Measurements from ENCODE around the gene C3orf18. TPM values are rescaled to one million over a fixed set of nuclear protein-coding genes. Genes with fewer than 3 reads are reported as not detected.

Gene C3orf18
- polyA plus RNA-seq, 1 donor from 2014 or later, result 7.9 TPM

- no peaks in the 10 kb centered on the region for H3K9me3 Mint-ChIP-seq
- peaks cover 3% of the 10 kb centered on the region for H3K36me3 Mint-ChIP-seq
- peak overlapping the region in 1 of 4 donors; percentile 17 for H3K4me3 Mint-ChIP-seq
- H3K27me3 Mint-ChIP-seq, result no peaks in the 10 kb centered on the region
- H3K4me1 Mint-ChIP-seq, result peaks cover 4 to 30% (median 19%) of the 10 kb centered on the region in 3 donors
- H3K27ac Mint-ChIP-seq, result no peak overlapping the region
Observed at GRCh38 chr3:50607271-50608091, 39.9 kb upstream of the C3orf18 start.

GRCh38 chr3:50606596-50606995 is 39.0 kb upstream of the C3orf18 start:
- Mint-ChIP-seq H3K4me3 (peak overlapping the region in 1 of 4 donors; percentile 60), H3K36me3 (peaks cover 3% of the 10 kb centered on the region), H3K27me3 (no peaks in the 10 kb centered on the region), H3K4me1 (peaks cover 4 to 28% (median 18%) of the 10 kb centered on the region in 3 donors), H3K27ac (no peak overlapping the region), H3K9me3 (no peaks in the 10 kb centered on the region)

GRCh38 chr3:50605901-50606326 is 38.4 kb upstream of the C3orf18 start:
- H3K27ac Mint-ChIP-seq, result peak overlapping the region; percentile 51 to 57 (median 55)
- no peaks in the 10 kb centered on the region for H3K9me3 Mint-ChIP-seq
- H3K4me1 Mint-ChIP-seq, result peaks cover 4 to 33% (median 20%) of the 10 kb centered on the region in 3 donors
- H3K27me3 Mint-ChIP-seq, result no peaks in the 10 kb centered on the region
- peak overlapping the region in 3 of 4 donors; percentile 20 to 79 (median 33) for H3K4me3 Mint-ChIP-seq
- peaks cover 3% of the 10 kb centered on the region for H3K36me3 Mint-ChIP-seq

- peaks cover 4 to 26% (median 21%) of the 10 kb centered on the region in 3 donors for H3K4me1 Mint-ChIP-seq
- peak overlapping the region; percentile 51 to 75 (median 67) for H3K27ac Mint-ChIP-seq
- H3K27me3 Mint-ChIP-seq, result no peaks in the 10 kb centered on the region
- no peaks in the 10 kb centered on the region for H3K9me3 Mint-ChIP-seq
- peak overlapping the region in 1 of 4 donors; percentile 52 for H3K4me3 Mint-ChIP-seq
- peaks cover 3% of the 10 kb centered on the region for H3K36me3 Mint-ChIP-seq
Observed at GRCh38 chr3:50604628-50605588, 37.4 kb upstream of the C3orf18 start.

- no peaks in the 10 kb centered on the region for H3K9me3 Mint-ChIP-seq
- no peak overlapping the region for H3K4me3 Mint-ChIP-seq
- peaks cover 4 to 26% (median 21%) of the 10 kb centered on the region in 3 donors for H3K4me1 Mint-ChIP-seq
- H3K27me3 Mint-ChIP-seq, result no peaks in the 10 kb centered on the region
- no peak overlapping the region for H3K27ac Mint-ChIP-seq
- H3K36me3 Mint-ChIP-seq, result peaks cover 3% of the 10 kb centered on the region
Observed at GRCh38 chr3:50604110-50604621, 36.6 kb upstream of the C3orf18 start.

- Mint-ChIP-seq H3K36me3 (peaks cover 3% of the 10 kb centered on the region), H3K4me1 (peaks cover 4 to 26% (median 19%) of the 10 kb centered on the region in 3 donors), H3K9me3 (no peaks in the 10 kb centered on the region), H3K27ac (peak overlapping the region in 2 of 3 donors; percentile 23 to 28), H3K27me3 (no peaks in the 10 kb centered on the region), H3K4me3 (no peak overlapping the region)
Observed at GRCh38 chr3:50603261-50604109, 35.9 kb upstream of the C3orf18 start.

- no peaks in the 10 kb centered on the region for H3K9me3 Mint-ChIP-seq
- H3K27ac Mint-ChIP-seq, result peak overlapping the region in 1 of 3 donors; percentile 23
- H3K36me3 Mint-ChIP-seq, result peaks cover 3% of the 10 kb centered on the region
- H3K4me1 Mint-ChIP-seq, result peaks cover 4 to 26% (median 19%) of the 10 kb centered on the region in 3 donors
- peak overlapping the region in 1 of 4 donors; percentile 72 for H3K4me3 Mint-ChIP-seq
- no peaks in the 10 kb centered on the region for H3K27me3 Mint-ChIP-seq
Observed at GRCh38 chr3:50602595-50603191, 35.1 kb upstream of the C3orf18 start.

- Mint-ChIP-seq H3K4me1 (peaks cover 3 to 26% (median 17%) of the 10 kb centered on the region in 3 donors), H3K9me3 (no peaks in the 10 kb centered on the region), H3K36me3 (peaks cover 3% of the 10 kb centered on the region), H3K4me3 (peak overlapping the region in 2 of 4 donors; percentile 57 to 90), H3K27ac (peak overlapping the region in 2 of 3 donors; percentile 31 to 81), H3K27me3 (no peaks in the 10 kb centered on the region)
Observed at GRCh38 chr3:50600841-50601591, 33.5 kb upstream of the C3orf18 start.

- Mint-ChIP-seq H3K4me1 (peaks cover 0 to 18% (median 14%) of the 10 kb centered on the region in 3 donors), H3K27ac (peak overlapping the region in 1 of 3 donors; percentile 81), H3K27me3 (no peaks in the 10 kb centered on the region), H3K4me3 (peak overlapping the region in 1 of 4 donors; percentile 90), H3K36me3 (peaks cover 3% of the 10 kb centered on the region), H3K9me3 (no peaks in the 10 kb centered on the region)
Observed at GRCh38 chr3:50600141-50600753, 32.7 kb upstream of the C3orf18 start.

- Mint-ChIP-seq H3K27ac (peak overlapping the region in 1 of 3 donors; percentile 67), H3K36me3 (peaks cover 3% of the 10 kb centered on the region), H3K4me1 (peaks cover 0 to 15% (median 11%) of the 10 kb centered on the region in 3 donors), H3K4me3 (no peak overlapping the region), H3K9me3 (no peaks in the 10 kb centered on the region), H3K27me3 (no peaks in the 10 kb centered on the region)
Observed at GRCh38 chr3:50599716-50600118, 32.2 kb upstream of the C3orf18 start.

- Mint-ChIP-seq H3K27me3 (no peaks in the 10 kb centered on the region), H3K4me3 (no peak overlapping the region), H3K36me3 (peaks cover 2% of the 10 kb centered on the region), H3K4me1 (peaks cover 0 to 11% (median 11%) of the 10 kb centered on the region in 3 donors), H3K27ac (peak overlapping the region in 1 of 3 donors; percentile 67), H3K9me3 (no peaks in the 10 kb centered on the region)
Observed at GRCh38 chr3:50599115-50599715, 31.7 kb upstream of the C3orf18 start.

- Mint-ChIP-seq H3K36me3 (no peaks in the 10 kb centered on the region), H3K9me3 (no peaks in the 10 kb centered on the region), H3K4me3 (no peak overlapping the region), H3K27me3 (no peaks in the 10 kb centered on the region), H3K27ac (no peak overlapping the region), H3K4me1 (peaks cover 8 to 11% (median 11%) of the 10 kb centered on the region in 3 donors)
Observed at GRCh38 chr3:50594253-50594785, 26.8 kb upstream of the C3orf18 start.

Measured in IgD-negative memory B cell (primary cell).